ENCODE data around the gene RPL31. TPM values are rescaled to one million over a fixed set of nuclear protein-coding genes. Genes with fewer than 3 reads are reported as not detected.

Gene RPL31
- total RNA-seq, 1 experiment from 2014 or later = 1,893 TPM

DNA sequence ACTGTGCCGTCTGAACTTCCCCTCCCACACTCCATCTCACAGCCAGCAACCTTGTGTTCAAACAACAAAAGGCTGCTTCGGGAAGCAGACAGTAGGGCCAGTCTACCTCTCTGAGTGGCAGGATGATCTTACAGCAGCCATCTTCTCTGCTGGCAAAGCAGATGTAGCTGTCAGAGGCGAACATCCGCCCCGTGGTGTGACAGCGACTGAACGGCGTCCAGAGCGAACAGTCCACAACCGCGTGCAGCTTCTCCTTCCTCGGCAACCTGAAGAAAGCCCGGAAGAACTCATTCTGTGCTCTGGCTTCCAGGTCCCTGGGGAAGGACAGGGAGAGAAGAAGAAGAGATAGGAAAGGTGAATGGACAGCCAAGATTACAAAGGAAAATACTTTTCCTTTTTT lies 38.0 kb downstream of the RPL31 start:
- Histone ChIP-seq H2AK5ac (ENCODE audit: insufficient read length, low read length) (no peak overlapping the region), H3K23me2 (ENCODE audit: insufficient read length, low read depth, low read length, poor library complexity, severe bottlenecking) (no peaks in the 10 kb centered on the region), H4K5ac (ENCODE audit: insufficient read length, low read depth, low read length) (no peak overlapping the region), H3K79me1 (ENCODE audit: insufficient read depth, low read depth, low read length, poor library complexity, severe bottlenecking) (no peaks in the 10 kb centered on the region), H2BK20ac (ENCODE audit: low read depth, low read length, poor library complexity, severe bottlenecking) (no peak overlapping the region), H3K4me1 (ENCODE audit: insufficient read depth, low read length) (no peaks in the 10 kb centered on the region), H3K4me2 (ENCODE audit: insufficient read depth, insufficient read length, low read length) (no peak overlapping the region), H3T11ph (ENCODE audit: low read length) (no peak overlapping the region), H3K79me2 (ENCODE audit: insufficient read depth, low read length) (no peaks in the 10 kb centered on the region), H3K9me3 (ENCODE audit: control insufficient read depth, low read depth, low read length) (no peaks in the 10 kb centered on the region), H3K14ac (ENCODE audit: insufficient read depth, low read length) (no peak overlapping the region), H2BK5ac (ENCODE audit: insufficient read length, low read length) (no peak overlapping the region), H3K27me3 (ENCODE audit: insufficient read depth, low read length) (no peaks in the 10 kb centered on the region), H2BK15ac (ENCODE audit: low read depth, low read length) (no peak overlapping the region), H4K20me1 (ENCODE audit: control insufficient read depth, insufficient read depth, insufficient read length) (no peaks in the 10 kb centered on the region), H4K8ac (replicated peaks; ENCODE audit: insufficient read length, low read depth, low read length) (no peak overlapping the region), H2BK12ac (ENCODE audit: insufficient read length, low read depth, low read length) (no peak overlapping the region), H3K27ac (ENCODE audit: insufficient read length, low read depth, low read length) (no peak overlapping the region), H4K91ac (ENCODE audit: insufficient read length, low read depth, low read length) (no peak overlapping the region), H3K18ac (ENCODE audit: insufficient read length, low read depth, low read length) (no peak overlapping the region), H3K9ac (ENCODE audit: extremely low read depth, insufficient read length, low read length) (no peak overlapping the region), H2AFZ (ENCODE audit: low read length) (no peak overlapping the region), H3K56ac (ENCODE audit: insufficient read length, low read depth, low read length) (no peak overlapping the region), H3K23ac (ENCODE audit: insufficient read length, low read depth, low read length) (no peak overlapping the region), H3K4ac (ENCODE audit: low read depth, low read length) (no peak overlapping the region), H2BK120ac (ENCODE audit: low read depth, low read length, poor library complexity, severe bottlenecking) (no peak overlapping the region)
- DNase-seq = no peak
- no CpG with 5 or more reads among the region's 13 CpGs for WGBS (ENCODE audit: extremely low coverage, insufficient read length, low lambda C conversion rate)
- H3K36me3 Mint-ChIP-seq (ENCODE audit: insufficient read depth in 1 of 3, low read depth in 3 of 3) = peaks cover 20 to 24% (median 23%) of the 10 kb centered on the region in 3 experiments; a peak in 6 of 7 replicates
- no peaks in the 10 kb centered on the region for H3K4me1 Mint-ChIP-seq
- no peak for TF ChIP-seq CTCF (conservative IDR thresholded peaks at IDR 0.05)
- H3K9me3 Mint-ChIP-seq = no peaks in the 10 kb centered on the region; a peak in 1 of 5 replicates
- no peaks in the 10 kb centered on the region for H3K27me3 Mint-ChIP-seq (ENCODE audit: low read depth)
- peak overlapping the region in 2 of 3 experiments; percentile 44 to 90; a peak in 3 of 7 replicates for H3K27ac Mint-ChIP-seq
- no peak overlapping the region for H3K4me3 Mint-ChIP-seq
